ENCODE data around the gene SYNDIG1L. TPM values are rescaled to one million over a fixed set of nuclear protein-coding genes. Genes with fewer than 3 reads are reported as not detected.

Gene SYNDIG1L
- total and polyA plus RNA-seq, 5 donors: 0.07 to 0.28 (median 0.09) TPM; not detected in 2

- Histone ChIP-seq H3K4me1 (ENCODE audit: control insufficient read depth, insufficient read depth, low read length) (peaks cover 4% of the 10 kb centered on the region), H3K27ac (ENCODE audit: low read length) (no peak overlapping the region), H3K27me3 (ENCODE audit: control insufficient read depth, insufficient read depth) (no peaks in the 10 kb centered on the region), H3K9me3 (ENCODE audit: control insufficient read depth, low read length) (no peaks in the 10 kb centered on the region), H3K4me3 (ENCODE audit: low read length) (no peak overlapping the region)
- no peak for ATAC-seq
- DNase-seq: no peak
- intact Hi-C loops (cut with DNase I): no loop called here
- WGBS: 46% methylated on average over 4 of the region's 4 CpGs
Observed at GRCh38 chr14:74429221-74429691, 3.2 kb upstream of the SYNDIG1L start.

- ATAC-seq (no peak), DNase-seq (no peak)
- Histone ChIP-seq H3K9me3 (ENCODE audit: control insufficient read depth, low read length) (no peaks in the 10 kb centered on the region), H3K4me1 (ENCODE audit: control insufficient read depth, insufficient read depth, low read length) (peaks cover 4% of the 10 kb centered on the region), H3K27me3 (ENCODE audit: control insufficient read depth, insufficient read depth) (no peaks in the 10 kb centered on the region), H3K4me3 (ENCODE audit: low read length) (no peak overlapping the region), H3K27ac (ENCODE audit: low read length) (no peak overlapping the region)
- 91% methylated on average over 1 of the region's 1 CpG for WGBS
- intact Hi-C loops (cut with DNase I): no loop called here
Observed at GRCh38 chr14:74427651-74428050, 1.6 kb upstream of the SYNDIG1L start.

- peak overlapping the region; percentile 42 for H3K4me3 ChIP-seq (ENCODE audit: low read length)
- ATAC-seq: peak; percentile 67 to 75
- intact Hi-C loops (cut with DNase I): no loop called here
- no peaks in the 10 kb centered on the region for H3K27me3 ChIP-seq (ENCODE audit: control insufficient read depth, insufficient read depth)
- 3% methylated on average over 66 of the region's 66 CpGs for WGBS
- DNase-seq: peak; percentile 34 to 81 (median 77)
- H3K27ac ChIP-seq (ENCODE audit: low read length): no peak overlapping the region
- peaks cover 4% of the 10 kb centered on the region for H3K4me1 ChIP-seq (ENCODE audit: control insufficient read depth, insufficient read depth, low read length)
- H3K9me3 ChIP-seq (ENCODE audit: control insufficient read depth, low read length): no peaks in the 10 kb centered on the region
Observed at GRCh38 chr14:74425525-74426201, 347 bp downstream of the SYNDIG1L start.

- intact Hi-C loops (cut with DNase I): no loop called here
- peaks cover 4% of the 10 kb centered on the region for H3K4me1 ChIP-seq (ENCODE audit: control insufficient read depth, insufficient read depth, low read length)
- no peak overlapping the region for H3K4me3 ChIP-seq (ENCODE audit: low read length)
- DNase-seq (no peak), ATAC-seq (no peak)
- no peak overlapping the region for H3K27ac ChIP-seq (ENCODE audit: low read length)
- WGBS: 87% methylated on average over 3 of the region's 3 CpGs
- no peaks in the 10 kb centered on the region for H3K9me3 ChIP-seq (ENCODE audit: control insufficient read depth, low read length)
- H3K27me3 ChIP-seq (ENCODE audit: control insufficient read depth, insufficient read depth): no peaks in the 10 kb centered on the region
Observed at GRCh38 chr14:74424606-74425005, 1.4 kb downstream of the SYNDIG1L start.

- intact Hi-C loops (cut with DNase I): no loop called here
- Histone ChIP-seq H3K27ac (ENCODE audit: low read length) (no peak overlapping the region), H3K9me3 (ENCODE audit: control insufficient read depth, low read length) (no peaks in the 10 kb centered on the region), H3K27me3 (ENCODE audit: control insufficient read depth, insufficient read depth) (no peaks in the 10 kb centered on the region), H3K4me1 (ENCODE audit: control insufficient read depth, insufficient read depth, low read length) (peaks cover 4% of the 10 kb centered on the region), H3K4me3 (ENCODE audit: low read length) (no peak overlapping the region)
- ATAC-seq (no peak), DNase-seq (no peak)
- 78% methylated on average over 7 of the region's 7 CpGs for WGBS
Observed at GRCh38 chr14:74423246-74423645, 2.8 kb downstream of the SYNDIG1L start.

- no peaks in the 10 kb centered on the region for H3K27me3 ChIP-seq (ENCODE audit: control insufficient read depth, insufficient read depth)
- intact Hi-C loops (cut with DNase I): no loop called here
- 68% methylated on average over 5 of the region's 5 CpGs for WGBS
- H3K4me1 ChIP-seq (ENCODE audit: control insufficient read depth, insufficient read depth, low read length): peaks cover 4% of the 10 kb centered on the region
- no peak overlapping the region for H3K4me3 ChIP-seq (ENCODE audit: low read length)
- ATAC-seq (no peak), DNase-seq (no peak)
- no peaks in the 10 kb centered on the region for H3K9me3 ChIP-seq (ENCODE audit: control insufficient read depth, low read length)
- H3K27ac ChIP-seq (ENCODE audit: low read length): no peak overlapping the region
Observed at GRCh38 chr14:74421981-74422380, 4.0 kb downstream of the SYNDIG1L start.

GRCh38 chr14:74419086-74419485 lies 6.9 kb downstream of the SYNDIG1L start:
- Histone ChIP-seq H3K27ac (ENCODE audit: low read length) (no peak overlapping the region), H3K9me3 (ENCODE audit: control insufficient read depth, low read length) (no peaks in the 10 kb centered on the region), H3K27me3 (ENCODE audit: control insufficient read depth, insufficient read depth) (no peaks in the 10 kb centered on the region), H3K4me1 (ENCODE audit: control insufficient read depth, insufficient read depth, low read length) (no peaks in the 10 kb centered on the region), H3K4me3 (ENCODE audit: low read length) (no peak overlapping the region)
- DNase-seq (no peak), ATAC-seq (peak; percentile 38 to 41)
- 18% methylated on average over 5 of the region's 5 CpGs for WGBS
- intact Hi-C loops (cut with DNase I): no loop called here

GRCh38 chr14:74418031-74418430 lies 8.0 kb downstream of the SYNDIG1L start:
- WGBS: 43% methylated on average over 8 of the region's 8 CpGs
- H3K27ac ChIP-seq (ENCODE audit: low read length): no peak overlapping the region
- no peak for DNase-seq
- H3K4me3 ChIP-seq (ENCODE audit: low read length): no peak overlapping the region
- H3K4me1 ChIP-seq (ENCODE audit: control insufficient read depth, insufficient read depth, low read length): no peaks in the 10 kb centered on the region
- ATAC-seq: no peak
- no peaks in the 10 kb centered on the region for H3K27me3 ChIP-seq (ENCODE audit: control insufficient read depth, insufficient read depth)
- no peaks in the 10 kb centered on the region for H3K9me3 ChIP-seq (ENCODE audit: control insufficient read depth, low read length)
- intact Hi-C loops (cut with DNase I): no loop called here

- no peaks in the 10 kb centered on the region for H3K27me3 ChIP-seq (ENCODE audit: control insufficient read depth, insufficient read depth)
- H3K9me3 ChIP-seq (ENCODE audit: control insufficient read depth, low read length): no peaks in the 10 kb centered on the region
- no peak for ATAC-seq
- intact Hi-C loops (cut with DNase I): no loop called here
- no peak for DNase-seq
- H3K27ac ChIP-seq (ENCODE audit: low read length): no peak overlapping the region
- H3K4me3 ChIP-seq (ENCODE audit: low read length): no peak overlapping the region
- WGBS: 21% methylated on average over 3 of the region's 3 CpGs
- H3K4me1 ChIP-seq (ENCODE audit: control insufficient read depth, insufficient read depth, low read length): no peaks in the 10 kb centered on the region
Observed at GRCh38 chr14:74417611-74418010, 8.4 kb downstream of the SYNDIG1L start.

- Histone ChIP-seq H3K4me1 (ENCODE audit: control insufficient read depth, insufficient read depth, low read length) (no peaks in the 10 kb centered on the region), H3K4me3 (ENCODE audit: low read length) (no peak overlapping the region), H3K27ac (ENCODE audit: low read length) (no peak overlapping the region), H3K9me3 (ENCODE audit: control insufficient read depth, low read length) (no peaks in the 10 kb centered on the region), H3K27me3 (ENCODE audit: control insufficient read depth, insufficient read depth) (no peaks in the 10 kb centered on the region)
- WGBS: 26% methylated on average over 1 of the region's 1 CpG
- DNase-seq (no peak), ATAC-seq (no peak)
- intact Hi-C loops (cut with DNase I): no loop called here
Observed at GRCh38 chr14:74417201-74417600, 8.8 kb downstream of the SYNDIG1L start.

- intact Hi-C loops (cut with DNase I): no loop called here
- no peak overlapping the region for H3K27ac ChIP-seq (ENCODE audit: low read length)
- ATAC-seq (no peak), DNase-seq (no peak)
- 45% methylated on average over 4 of the region's 4 CpGs for WGBS
- H3K27me3 ChIP-seq (ENCODE audit: control insufficient read depth, insufficient read depth): no peaks in the 10 kb centered on the region
- H3K4me3 ChIP-seq (ENCODE audit: low read length): no peak overlapping the region
- no peaks in the 10 kb centered on the region for H3K4me1 ChIP-seq (ENCODE audit: control insufficient read depth, insufficient read depth, low read length)
- H3K9me3 ChIP-seq (ENCODE audit: control insufficient read depth, low read length): no peaks in the 10 kb centered on the region
Observed at GRCh38 chr14:74415115-74415437, 10.9 kb downstream of the SYNDIG1L start.

All from right cardiac atrium (tissue), 5 donors.